Measurements from ENCODE around the gene SPDYE1.

SPDYE1 gene

DNA sequence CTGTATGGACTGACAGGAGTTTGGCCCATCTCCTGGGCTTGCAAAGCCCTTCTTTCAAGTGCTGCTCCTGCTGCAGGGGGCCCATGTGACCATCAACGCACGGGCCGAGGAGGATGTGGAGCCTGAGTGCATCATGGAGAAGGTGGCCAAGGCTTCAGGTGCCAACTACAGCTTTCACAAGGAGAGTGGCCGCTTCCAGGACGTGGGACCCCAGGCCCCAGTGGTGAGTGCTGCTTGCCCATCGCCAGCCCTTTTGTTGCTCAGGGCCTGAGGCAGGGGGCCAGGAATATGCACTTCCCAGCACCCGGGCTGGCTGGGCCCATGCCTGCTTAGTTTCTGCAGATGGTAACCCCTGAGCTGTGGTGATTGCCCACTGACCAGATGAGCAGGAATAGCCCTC lies 59.0 kb downstream of the SPDYE1 start:
- TF ChIP-seq, protein P1, sequence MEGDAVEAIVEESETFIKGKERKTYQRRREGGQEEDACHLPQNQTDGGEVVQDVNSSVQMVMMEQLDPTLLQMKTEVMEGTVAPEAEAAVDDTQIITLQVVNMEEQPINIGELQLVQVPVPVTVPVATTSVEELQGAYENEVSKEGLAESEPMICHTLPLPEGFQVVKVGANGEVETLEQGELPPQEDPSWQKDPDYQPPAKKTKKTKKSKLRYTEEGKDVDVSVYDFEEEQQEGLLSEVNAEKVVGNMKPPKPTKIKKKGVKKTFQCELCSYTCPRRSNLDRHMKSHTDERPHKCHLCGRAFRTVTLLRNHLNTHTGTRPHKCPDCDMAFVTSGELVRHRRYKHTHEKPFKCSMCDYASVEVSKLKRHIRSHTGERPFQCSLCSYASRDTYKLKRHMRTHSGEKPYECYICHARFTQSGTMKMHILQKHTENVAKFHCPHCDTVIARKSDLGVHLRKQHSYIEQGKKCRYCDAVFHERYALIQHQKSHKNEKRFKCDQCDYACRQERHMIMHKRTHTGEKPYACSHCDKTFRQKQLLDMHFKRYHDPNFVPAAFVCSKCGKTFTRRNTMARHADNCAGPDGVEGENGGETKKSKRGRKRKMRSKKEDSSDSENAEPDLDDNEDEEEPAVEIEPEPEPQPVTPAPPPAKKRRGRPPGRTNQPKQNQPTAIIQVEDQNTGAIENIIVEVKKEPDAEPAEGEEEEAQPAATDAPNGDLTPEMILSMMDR (IDR thresholded peaks at IDR 0.05): no peak
- Histone ChIP-seq H3K9me3 (no peaks in the 10 kb centered on the region), H3K36me3 (peaks cover 73 to 99% (median 88%) of the 10 kb centered on the region in 3 donors), H3K27me3 (no peaks in the 10 kb centered on the region), H3K4me3 (no peak overlapping the region), H3K4me1 (no peaks in the 10 kb centered on the region), H3K27ac (no peak overlapping the region)
- DNase-seq: peak in 1 of 2 donors; percentile 45
- intact Hi-C loops (cut with DNase I; ENCODE audit: low total_unique reads): no loop called here

DNA sequence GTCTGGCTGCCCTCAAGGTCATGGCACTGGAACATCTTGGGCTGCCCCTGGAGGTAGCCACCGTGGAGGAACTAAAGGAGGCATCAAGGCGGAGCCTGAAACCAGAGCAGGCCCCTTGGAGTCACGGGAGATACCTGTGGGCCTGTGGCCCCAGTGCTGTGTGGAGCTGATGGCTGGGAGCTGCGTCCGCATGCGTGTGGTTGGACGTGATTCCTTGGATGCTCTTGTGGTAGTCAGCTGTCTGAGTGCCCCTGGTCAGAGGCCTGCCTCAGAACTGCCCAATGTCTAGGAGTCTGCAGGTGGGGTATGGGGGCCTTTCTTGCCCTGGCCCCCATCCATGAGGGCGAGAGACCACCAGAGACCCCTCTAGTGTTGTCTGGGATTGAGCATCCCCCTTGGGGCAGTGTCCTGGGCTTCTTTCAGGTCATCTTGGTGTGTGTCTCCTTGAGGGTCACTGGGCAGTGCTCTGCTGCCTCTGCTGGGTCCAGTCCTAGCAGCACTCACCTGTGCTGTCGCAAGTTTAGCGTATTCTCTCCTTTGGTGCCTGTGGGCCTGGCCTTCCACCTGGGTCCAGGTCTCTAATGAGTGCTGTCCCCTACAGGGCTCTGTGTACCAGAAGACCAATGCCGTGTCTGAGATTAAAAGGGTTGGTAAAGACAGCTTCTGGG lies 59.6 kb downstream of the SPDYE1 start:
- intact Hi-C loops (cut with DNase I; ENCODE audit: low total_unique reads): no loop called here
- TF ChIP-seq, protein P1 (IDR thresholded peaks at IDR 0.05): no peak
- Histone ChIP-seq H3K4me3 (no peak overlapping the region), H3K4me1 (peaks cover 0 to 5% (median 3%) of the 10 kb centered on the region in 4 donors), H3K27me3 (no peaks in the 10 kb centered on the region), H3K36me3 (peaks cover 67 to 99% (median 88%) of the 10 kb centered on the region in 3 donors), H3K27ac (no peak overlapping the region), H3K9me3 (no peaks in the 10 kb centered on the region)
- DNase-seq: peak in 1 of 2 donors; percentile 47

DNA sequence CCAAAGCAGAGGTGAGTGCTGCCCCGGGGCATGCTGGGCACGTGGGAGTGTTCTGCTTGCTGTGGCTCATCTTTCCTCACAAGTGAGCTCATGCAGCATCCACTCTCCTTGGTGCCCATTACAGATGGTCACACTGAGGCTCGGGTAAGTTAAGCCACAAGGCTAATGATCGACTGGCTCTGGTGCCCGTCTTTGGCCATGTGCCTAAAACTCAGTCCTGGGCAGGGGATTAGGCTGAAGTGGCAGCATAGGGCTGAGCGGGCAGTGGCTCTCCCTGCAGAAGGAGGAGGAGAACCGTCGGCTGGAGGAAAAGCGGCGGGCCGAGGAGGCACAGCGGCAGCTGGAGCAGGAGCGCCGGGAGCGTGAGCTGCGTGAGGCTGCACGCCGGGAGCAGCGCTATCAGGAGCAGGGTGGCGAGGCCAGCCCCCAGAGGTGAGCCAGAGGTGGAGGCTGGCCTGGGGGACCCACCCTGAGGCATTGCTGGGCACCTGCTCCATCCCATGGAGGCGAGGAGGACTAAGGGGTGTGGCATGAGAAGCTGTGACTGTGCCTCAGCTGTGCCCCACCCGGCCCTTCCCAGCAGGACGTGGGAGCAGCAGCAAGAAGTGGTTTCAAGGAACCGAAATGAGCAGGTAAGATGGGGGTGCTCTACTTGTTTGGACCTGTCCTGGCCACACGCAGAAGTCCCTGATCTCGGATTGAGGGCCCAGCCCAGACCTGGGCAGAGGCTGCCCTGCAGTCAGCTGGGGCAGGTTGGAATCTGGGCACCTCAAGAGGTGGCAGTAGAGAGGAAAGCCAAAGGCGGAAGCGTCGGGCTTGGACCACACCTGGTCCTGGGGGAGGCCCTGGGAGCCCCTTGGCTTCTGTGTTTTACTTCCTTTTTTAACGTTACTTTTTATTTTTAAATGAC lies 60.4 kb downstream of the SPDYE1 start:
- Histone ChIP-seq H3K36me3 (peaks cover 60 to 95% (median 80%) of the 10 kb centered on the region in 3 donors), H3K27me3 (no peaks in the 10 kb centered on the region), H3K27ac (no peak overlapping the region), H3K4me1 (peaks cover 0 to 13% (median 10%) of the 10 kb centered on the region in 4 donors), H3K9me3 (no peaks in the 10 kb centered on the region), H3K4me3 (no peak overlapping the region)
- intact Hi-C loops (cut with DNase I; ENCODE audit: low total_unique reads): no loop called here
- DNase-seq: peak; percentile 16 to 53
- TF ChIP-seq, protein P1 (IDR thresholded peaks at IDR 0.05): no peak

DNA sequence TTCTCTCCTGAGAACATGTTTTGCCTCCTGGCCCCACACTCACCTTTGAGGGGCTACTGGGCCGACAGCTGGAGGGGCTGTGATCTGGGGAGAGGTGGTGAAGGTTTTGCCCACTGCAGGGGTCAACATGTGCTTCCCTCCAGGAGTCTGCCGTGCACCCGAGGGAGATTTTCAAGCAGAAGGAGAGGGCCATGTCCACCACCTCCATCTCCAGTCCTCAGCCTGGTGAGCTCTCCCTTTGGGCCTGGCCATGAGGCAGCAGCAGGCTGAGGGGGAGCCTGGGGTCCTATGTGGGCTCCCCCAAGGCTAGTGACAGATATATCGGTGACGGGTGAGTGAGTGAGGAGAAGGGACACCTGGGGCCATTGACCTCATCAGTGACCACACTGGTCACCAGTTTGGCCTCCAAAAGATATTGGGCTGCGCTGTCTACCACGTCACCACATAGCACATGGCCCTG lies 61.1 kb downstream of the SPDYE1 start:
- H3K9me3 ChIP-seq: no peaks in the 10 kb centered on the region
- no peak overlapping the region for H3K27ac ChIP-seq
- TF ChIP-seq, protein P1 (IDR thresholded peaks at IDR 0.05): no peak
- H3K4me1 ChIP-seq: peaks cover 0 to 20% (median 15%) of the 10 kb centered on the region in 4 donors
- no peak overlapping the region for H3K4me3 ChIP-seq
- no peaks in the 10 kb centered on the region for H3K27me3 ChIP-seq
- intact Hi-C loops (cut with DNase I; ENCODE audit: low total_unique reads): no loop called here
- peak in 1 of 2 donors; percentile 52 for DNase-seq
- peaks cover 54 to 88% (median 78%) of the 10 kb centered on the region in 3 donors for H3K36me3 ChIP-seq

DNA sequence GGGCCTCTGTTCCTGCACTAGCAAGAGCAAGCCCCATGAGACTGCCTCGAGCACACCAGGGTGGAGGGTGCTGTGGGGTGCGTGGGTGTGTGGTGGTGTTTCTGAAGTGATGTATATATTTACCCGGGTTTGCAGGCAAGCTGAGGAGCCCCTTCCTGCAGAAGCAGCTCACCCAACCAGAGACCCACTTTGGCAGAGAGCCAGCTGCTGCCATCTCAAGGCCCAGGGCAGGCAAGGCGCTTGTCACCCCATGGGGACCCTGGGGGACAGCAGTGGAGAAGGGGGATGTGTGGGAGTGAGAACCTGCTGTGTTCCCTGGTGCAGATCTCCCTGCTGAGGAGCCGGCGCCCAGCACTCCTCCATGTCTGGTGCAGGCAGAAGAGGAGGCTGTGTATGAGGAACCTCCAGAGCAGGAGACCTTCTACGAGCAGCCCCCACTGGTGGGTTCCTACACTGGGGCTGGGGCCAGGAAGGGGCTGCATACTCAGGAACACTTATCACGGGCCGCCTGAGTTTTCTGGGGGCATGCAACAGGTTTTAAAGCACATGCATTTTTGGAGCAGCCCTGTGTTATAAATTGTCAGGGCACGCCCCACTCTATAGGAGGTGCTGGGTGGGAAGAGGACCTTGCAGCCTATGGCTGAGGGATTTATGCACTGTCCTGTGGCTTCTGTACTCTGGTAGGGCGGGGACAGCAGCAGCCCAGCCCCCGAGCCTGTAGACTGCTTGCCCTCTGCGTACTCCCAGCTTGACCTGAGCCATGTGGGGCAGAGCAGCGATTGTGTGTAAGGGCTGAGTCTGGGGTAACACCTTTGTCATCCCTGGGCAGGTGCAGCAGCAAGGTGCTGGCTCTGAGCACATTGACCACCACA lies 61.8 kb downstream of the SPDYE1 start:
- Histone ChIP-seq H3K4me3 (no peak overlapping the region), H3K27me3 (no peaks in the 10 kb centered on the region), H3K36me3 (peaks cover 47 to 81% (median 72%) of the 10 kb centered on the region in 3 donors), H3K4me1 (peaks cover 0 to 27% (median 21%) of the 10 kb centered on the region in 4 donors), H3K27ac (no peak overlapping the region), H3K9me3 (no peaks in the 10 kb centered on the region)
- intact Hi-C loops (cut with DNase I; ENCODE audit: low total_unique reads): loop anchor here (5.0 kb wide), 1 partner anchor 438 kb away; no protein-coding TSS in a partner anchor
- TF ChIP-seq, protein P1 (IDR thresholded peaks at IDR 0.05): no peak
- DNase-seq: peak; percentile 16 to 62
